ENCODE data around the gene LBX2. TPM values are rescaled to one million over a fixed set of nuclear protein-coding genes. Genes with fewer than 3 reads are reported as not detected.
"Not testable (repeated sequence)": the region's sequence is repeated elsewhere in the genome, so short reads cannot be mapped to it uniquely, and the experiment has no call there.

The LBX2 gene
- total RNA-seq, 1 donor from 2014 or later, result 1.5 TPM

- DNase-seq (ENCODE audit: low read depth), result no peak
Observed at GRCh38 chr2:74486141-74486540, 13.3 kb downstream of the LBX2 start.

GRCh38 chr2:74483675-74484164 lies 15.7 kb downstream of the LBX2 start:
- not testable (repeated sequence) for DNase-seq (ENCODE audit: low read depth)

- DNase-seq (ENCODE audit: low read depth), result peak; percentile 97
Observed at GRCh38 chr2:74482801-74483674, 16.4 kb downstream of the LBX2 start, which contains the start of the genes CCDC142 and TTC31. TSS of gene CCDC142 (minus strand) at chr2:74482998. CDS start at chr2:74482837, 161 bp downstream. TSS of gene TTC31 (plus strand) at chr2:74483081. CDS start at chr2:74483096, 15 bp downstream.

GRCh38 chr2:74481961-74482800 lies 17.2 kb downstream of the LBX2 start:
- DNase-seq (ENCODE audit: low read depth), result no peak

- no peak for DNase-seq (ENCODE audit: low read depth)
Observed at GRCh38 chr2:74481431-74481830, 18.0 kb downstream of the LBX2 start.

GRCh38 chr2:74474899-74475298 lies 24.5 kb downstream of the LBX2 start:
- DNase-seq (ENCODE audit: low read depth), result no peak

- DNase-seq (ENCODE audit: low read depth), result no peak
Observed at GRCh38 chr2:74474481-74474880, 24.9 kb downstream of the LBX2 start.

GRCh38 chr2:74472945-74473258 lies 26.5 kb downstream of the LBX2 start:
- no peak for DNase-seq (ENCODE audit: low read depth)

GRCh38 chr2:74472086-74472944 lies 27.1 kb downstream of the LBX2 start, which contains the start of gene MRPL53:
TSS of gene MRPL53 (minus strand) at chr2:74472680. CDS start at chr2:74472660, 20 bp downstream.
- DNase-seq (ENCODE audit: low read depth), result peak; percentile 97

GRCh38 chr2:74471332-74472065 lies 27.9 kb downstream of the LBX2 start:
- no peak for DNase-seq (ENCODE audit: low read depth)

GRCh38 chr2:74470742-74471141 lies 28.7 kb downstream of the LBX2 start:
- DNase-seq (ENCODE audit: low read depth), result not testable (repeated sequence)

GRCh38 chr2:74464406-74464805 lies 35.0 kb downstream of the LBX2 start:
- no peak for DNase-seq (ENCODE audit: low read depth)

- no peak for DNase-seq (ENCODE audit: low read depth)
Observed at GRCh38 chr2:74462786-74463105, 36.7 kb downstream of the LBX2 start.

- no peak for DNase-seq (ENCODE audit: low read depth)
Observed at GRCh38 chr2:74462054-74462785, 37.2 kb downstream of the LBX2 start.

- no peak for DNase-seq (ENCODE audit: low read depth)
Observed at GRCh38 chr2:74461187-74462053, 38.0 kb downstream of the LBX2 start.

- DNase-seq (ENCODE audit: low read depth), result not testable (repeated sequence)
Observed at GRCh38 chr2:74460187-74460586, 39.2 kb downstream of the LBX2 start.

- DNase-seq (ENCODE audit: low read depth), result not testable (repeated sequence)
Observed at GRCh38 chr2:74459503-74460118, 39.8 kb downstream of the LBX2 start.

- DNase-seq (ENCODE audit: low read depth), result no peak
Observed at GRCh38 chr2:74458938-74459363, 40.5 kb downstream of the LBX2 start.

Measured in myocyte (in vitro differentiated cells).